Measurements from ENCODE around the gene LRIG2.

- no peak for TF ChIP-seq CTCF (IDR thresholded peaks at IDR 0.05; ENCODE audit: insufficient read depth, low read length, poor library complexity, severe bottlenecking)
- no peak for TF ChIP-seq EZH2phosphoT487 (conservative IDR thresholded peaks at IDR 0.05; ENCODE audit: low read length)
Observed at GRCh38 chr1:113101588-113101987, 28.6 kb downstream of the LRIG2 start.
